Cardiac muscle cell (in vitro differentiated cells and primary cell): Measurements from ENCODE around the gene GALNT16. TPM values are rescaled to one million over a fixed set of nuclear protein-coding genes. Genes with fewer than 3 reads are reported as not detected.

Experiments
- DNase-seq, 2 donors: peaks; one replicate each; pipeline versions ENCODE4 v3.0.0 to v3.0.0-alpha.2; 2010 to 2017; ENCODE audit warnings: low read depth in 1 of 2, low spot score in 1 of 2
- H3K27ac ChIP-seq: fragments of 200-600 bp; sonication (generic); 2 replicates; pipeline ENCODE4 v1.5.1; 2016
- H3K27me3 ChIP-seq: fragments of 200-600 bp; sonication (generic); 2 replicates; pipeline ENCODE4 v1.6.0; 2016; ENCODE audit warnings: control low read depth
- H3K36me3 ChIP-seq: fragments of 200-600 bp; sonication (generic); 2 replicates; pipeline ENCODE4 v1.5.1; 2016; ENCODE audit warnings: control low read depth
- H3K4me1 ChIP-seq: fragments of 200-600 bp; sonication (generic); 2 replicates; pipeline ENCODE4 v1.8.1; 2017; ENCODE audit warnings: low read depth, mild to moderate bottlenecking, mixed run types
- H3K4me3 ChIP-seq: fragments of 200-600 bp; sonication (generic); 2 replicates; pipeline ENCODE4 v1.5.1; 2016; ENCODE audit warnings: mild to moderate bottlenecking
- H3K9me3 ChIP-seq: fragments of 200-600 bp; sonication (generic); 2 replicates; pipeline ENCODE4 v1.5.1; 2017; ENCODE audit warnings: low read depth, mild to moderate bottlenecking, control low read depth
- polyA plus RNA-seq: library from polyadenylated mRNA; unstranded; fragments of >200 nt; fragmentation: Nextera tagmentation; extraction: Ambion mirVana; gene quantifications from 2 replicates; pipeline ENCODE4 v1.2.1, GENCODE V29; 2016
- total RNA-seq: library from RNA; depleted of rRNA; stranded (reverse); fragments of >200 nt; gene quantifications from 2 replicates; pipeline ENCODE4 v1.2.3, GENCODE V29; 2016
- TF ChIP-seq, protein P1 (sequence below): IDR thresholded peaks from 2 replicates; pipeline ENCODE4 v1.5.1; 2012; ENCODE audit warnings: low read depth, mild to moderate bottlenecking, low read length

GALNT16 gene
- total and polyA plus RNA-seq, 2 experiments from 2014 or later: 5.8 to 7.7 TPM

DNA sequence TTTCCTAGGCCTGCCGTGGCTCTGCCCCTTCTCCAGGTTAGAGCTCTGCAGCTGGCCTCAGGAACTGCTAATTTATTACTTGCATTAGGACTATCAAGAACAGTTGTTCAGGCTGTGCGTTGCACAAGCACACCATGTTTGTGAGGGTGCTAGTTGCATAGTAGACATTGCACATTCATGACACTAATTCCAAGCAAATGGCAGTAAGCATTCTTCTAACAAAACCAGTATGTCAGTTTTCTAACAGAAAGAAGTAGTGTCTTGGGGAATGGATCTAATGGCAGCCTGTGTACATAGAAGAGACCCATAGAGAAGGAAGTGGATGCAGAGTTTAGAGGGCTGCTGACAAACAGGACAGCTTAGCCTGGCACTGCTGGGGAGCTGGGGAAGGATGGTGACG, 84.2 kb downstream of the GALNT16 start:
- Histone ChIP-seq H3K36me3 (no peaks in the 10 kb centered on the region), H3K4me1 (no peaks in the 10 kb centered on the region), H3K27me3 (no peaks in the 10 kb centered on the region), H3K9me3 (no peaks in the 10 kb centered on the region), H3K27ac (no peak overlapping the region), H3K4me3 (no peak overlapping the region)
- TF ChIP-seq, protein P1, sequence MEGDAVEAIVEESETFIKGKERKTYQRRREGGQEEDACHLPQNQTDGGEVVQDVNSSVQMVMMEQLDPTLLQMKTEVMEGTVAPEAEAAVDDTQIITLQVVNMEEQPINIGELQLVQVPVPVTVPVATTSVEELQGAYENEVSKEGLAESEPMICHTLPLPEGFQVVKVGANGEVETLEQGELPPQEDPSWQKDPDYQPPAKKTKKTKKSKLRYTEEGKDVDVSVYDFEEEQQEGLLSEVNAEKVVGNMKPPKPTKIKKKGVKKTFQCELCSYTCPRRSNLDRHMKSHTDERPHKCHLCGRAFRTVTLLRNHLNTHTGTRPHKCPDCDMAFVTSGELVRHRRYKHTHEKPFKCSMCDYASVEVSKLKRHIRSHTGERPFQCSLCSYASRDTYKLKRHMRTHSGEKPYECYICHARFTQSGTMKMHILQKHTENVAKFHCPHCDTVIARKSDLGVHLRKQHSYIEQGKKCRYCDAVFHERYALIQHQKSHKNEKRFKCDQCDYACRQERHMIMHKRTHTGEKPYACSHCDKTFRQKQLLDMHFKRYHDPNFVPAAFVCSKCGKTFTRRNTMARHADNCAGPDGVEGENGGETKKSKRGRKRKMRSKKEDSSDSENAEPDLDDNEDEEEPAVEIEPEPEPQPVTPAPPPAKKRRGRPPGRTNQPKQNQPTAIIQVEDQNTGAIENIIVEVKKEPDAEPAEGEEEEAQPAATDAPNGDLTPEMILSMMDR: no peak
- DNase-seq: no peak

DNA sequence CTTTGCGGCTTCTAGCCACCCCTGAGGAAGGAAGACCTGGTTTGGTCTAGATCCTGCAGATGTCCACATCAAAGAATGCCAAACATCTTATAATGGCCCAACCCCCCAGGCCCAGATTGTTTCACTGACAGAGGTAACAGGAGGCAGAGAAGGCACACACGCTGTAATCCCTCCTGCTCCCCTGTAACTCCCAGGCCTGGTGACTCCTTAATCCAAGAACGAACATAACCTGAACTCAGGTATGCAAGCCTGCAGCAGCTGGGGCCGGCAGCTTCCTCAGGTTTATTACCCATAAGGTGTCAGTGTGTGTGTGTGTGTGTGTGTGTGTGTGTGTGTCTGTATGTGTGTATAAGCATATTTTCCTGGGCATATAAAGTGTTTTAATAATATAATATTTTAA, 85.4 kb downstream of the GALNT16 start:
- Histone ChIP-seq H3K4me3 (no peak overlapping the region), H3K27ac (no peak overlapping the region), H3K36me3 (no peaks in the 10 kb centered on the region), H3K4me1 (no peaks in the 10 kb centered on the region), H3K9me3 (no peaks in the 10 kb centered on the region), H3K27me3 (no peaks in the 10 kb centered on the region)
- no peak for DNase-seq
- TF ChIP-seq, protein P1: no peak

DNA sequence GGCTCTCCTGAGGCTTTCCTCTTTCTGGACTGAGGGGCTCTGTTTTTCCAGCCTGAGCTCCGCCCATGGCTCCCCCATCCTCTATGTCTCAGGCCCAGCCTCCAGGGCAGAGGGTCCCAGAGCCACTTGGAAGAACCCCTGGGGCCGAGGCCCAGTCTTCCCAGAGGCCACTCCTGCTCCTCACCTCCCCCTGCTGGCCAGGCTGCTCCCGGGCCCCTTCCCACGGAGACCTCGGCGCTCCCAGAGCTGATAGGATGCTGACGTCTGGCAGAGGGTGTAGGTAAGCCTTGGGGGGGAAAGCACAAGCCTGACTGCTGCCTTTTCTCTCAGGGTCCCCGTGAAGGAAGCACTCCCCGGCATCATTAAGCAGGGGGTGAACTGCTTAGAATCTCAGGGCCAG, 86.8 kb downstream of the GALNT16 start:
- Histone ChIP-seq H3K4me3 (no peak overlapping the region), H3K4me1 (no peaks in the 10 kb centered on the region), H3K27ac (no peak overlapping the region), H3K27me3 (no peaks in the 10 kb centered on the region), H3K9me3 (no peaks in the 10 kb centered on the region), H3K36me3 (no peaks in the 10 kb centered on the region)
- DNase-seq: peak; percentile 44 to 67
- TF ChIP-seq, protein P1: peak; percentile 82

DNA sequence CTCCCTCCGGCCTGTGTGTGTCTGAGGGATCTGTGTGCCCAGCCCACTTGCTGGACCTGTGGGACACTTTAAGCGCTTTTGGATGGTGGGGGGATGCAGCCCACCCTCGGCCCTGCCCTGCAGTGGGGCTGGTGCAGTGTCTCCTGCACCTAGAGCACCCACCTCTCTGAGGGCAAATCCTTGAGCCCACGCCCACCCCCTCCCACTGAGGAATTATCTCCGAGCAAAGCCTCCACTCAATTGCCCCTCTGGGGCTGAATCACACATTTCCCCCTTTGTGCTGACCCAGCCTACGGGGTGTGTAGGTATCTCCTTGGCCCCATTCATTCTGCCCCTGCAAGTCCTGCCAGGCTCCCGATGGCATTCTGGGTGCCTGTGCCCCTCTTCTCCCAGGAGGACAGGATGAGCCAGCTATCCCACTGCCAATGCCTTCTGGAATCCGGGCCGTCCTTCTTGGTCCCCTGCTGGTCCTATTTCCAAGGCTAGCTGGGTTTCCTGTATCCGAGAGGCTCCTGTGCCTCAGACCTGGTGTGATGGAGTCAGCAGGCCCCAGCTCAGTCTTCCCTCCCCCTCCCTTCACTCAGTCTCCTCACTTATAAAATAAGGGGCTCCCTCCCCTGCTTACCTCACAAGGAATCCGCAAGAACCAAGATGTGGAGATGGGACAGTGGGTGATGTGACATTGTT, 89.3 kb downstream of the GALNT16 start:
- no peaks in the 10 kb centered on the region for H3K27me3 ChIP-seq
- no peaks in the 10 kb centered on the region for H3K9me3 ChIP-seq
- TF ChIP-seq, protein P1: no peak
- H3K36me3 ChIP-seq: no peaks in the 10 kb centered on the region
- H3K4me3 ChIP-seq: no peak overlapping the region
- H3K27ac ChIP-seq: no peak overlapping the region
- no peaks in the 10 kb centered on the region for H3K4me1 ChIP-seq
- no peak for DNase-seq

DNA sequence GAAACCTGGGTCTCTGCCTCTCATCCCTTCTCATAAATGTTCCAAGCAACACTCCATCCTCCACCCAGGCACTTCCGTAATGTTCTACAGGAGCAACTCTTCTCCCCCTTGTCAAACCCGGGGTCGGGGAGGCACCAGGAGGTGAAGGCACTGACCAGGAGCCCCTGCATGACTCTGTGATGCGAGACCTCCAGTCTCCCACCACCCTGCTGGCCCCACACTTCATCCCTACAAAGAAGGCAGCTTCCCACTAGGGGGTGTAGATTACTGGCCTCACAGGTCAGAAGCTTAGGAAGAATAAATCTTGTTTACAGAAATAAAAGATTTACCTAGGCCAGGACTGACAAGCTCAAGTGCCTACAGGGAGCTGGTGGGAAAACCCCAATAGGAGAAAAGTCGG, 90.9 kb downstream of the GALNT16 start:
- DNase-seq: no peak
- Histone ChIP-seq H3K9me3 (no peaks in the 10 kb centered on the region), H3K4me1 (no peaks in the 10 kb centered on the region), H3K27ac (no peak overlapping the region), H3K27me3 (no peaks in the 10 kb centered on the region), H3K4me3 (no peak overlapping the region), H3K36me3 (no peaks in the 10 kb centered on the region)
- TF ChIP-seq, protein P1: no peak
